ENCODE results near the gene RFPL4A. TPM values are rescaled to one million over a fixed set of nuclear protein-coding genes. Genes with fewer than 3 reads are reported as not detected.

The RFPL4A gene
- total RNA-seq, 2 experiments from 2014 or later = not detected

- TF ChIP-seq CTCF (IDR thresholded peaks at IDR 0.05) = peak; percentile 75
- peak; percentile 78 for DNase-seq
- ChIA-PET POLR2A (interaction anchor here (0.5 kb wide), 1 partner anchor 535 kb away, joined by 3 read pairs; no protein-coding TSS in a partner anchor), CTCF (interaction anchor here (1.2 to 2.3 kb wide), 8 partner anchors 32 to 443 kb away, joined by 3 to 10 read pairs (median 4); no protein-coding TSS in a partner anchor)
- H3K27me3 Mint-ChIP-seq = peaks cover 13% of the 10 kb centered on the region
- intact Hi-C loops (cut with micrococcal nuclease) = no loop called here
- no peak overlapping the region for H3K27ac Mint-ChIP-seq
- peak; percentile 90 for ATAC-seq
- H3K4me1 Mint-ChIP-seq (ENCODE audit: low read depth) = peaks cover 2% of the 10 kb centered on the region
- H3K36me3 Mint-ChIP-seq (ENCODE audit: low read depth) = no peaks in the 10 kb centered on the region
- H3K9me3 Mint-ChIP-seq = no peaks in the 10 kb centered on the region
- no peak overlapping the region for H3K4me3 Mint-ChIP-seq
These were observed 50.6 kb downstream of the RFPL4A start for GRCh38 chr19:55809381-55810058.

GRCh38 chr19:55811340-55811739 lies 52.4 kb downstream of the RFPL4A start:
- CTCF ChIA-PET = no interaction called here
- no peak for TF ChIP-seq CTCF (IDR thresholded peaks at IDR 0.05)
- intact Hi-C loops (cut with micrococcal nuclease) = no loop called here

GRCh38 chr19:55812449-55812848 lies 53.6 kb downstream of the RFPL4A start:
- no peak for TF ChIP-seq CTCF (IDR thresholded peaks at IDR 0.05)
- peaks cover 18% of the 10 kb centered on the region for H3K27me3 Mint-ChIP-seq
- ChIA-PET CTCF (no interaction called here), POLR2A (no interaction called here)
- ATAC-seq (no peak), DNase-seq (no peak)
- intact Hi-C loops (cut with micrococcal nuclease) = no loop called here
- H3K4me3 Mint-ChIP-seq = no peak overlapping the region
- H3K9me3 Mint-ChIP-seq = no peaks in the 10 kb centered on the region
- no peaks in the 10 kb centered on the region for H3K36me3 Mint-ChIP-seq (ENCODE audit: low read depth)
- H3K27ac Mint-ChIP-seq = no peak overlapping the region
- H3K4me1 Mint-ChIP-seq (ENCODE audit: low read depth) = peaks cover 2% of the 10 kb centered on the region

More at GRCh38 chr19:55811340-55811739, 52.4 kb downstream of the RFPL4A start:
- Mint-ChIP-seq H3K4me1 (ENCODE audit: low read depth) (peaks cover 2% of the 10 kb centered on the region), H3K36me3 (ENCODE audit: low read depth) (no peaks in the 10 kb centered on the region), H3K27me3 (peaks cover 15% of the 10 kb centered on the region), H3K9me3 (no peaks in the 10 kb centered on the region), H3K27ac (no peak overlapping the region), H3K4me3 (no peak overlapping the region)
- POLR2A ChIA-PET = no interaction called here
- DNase-seq (no peak), ATAC-seq (no peak)

Other genes with a start within 250 kb of the RFPL4A start
- gene SBK2, start 222.0 kb upstream of the RFPL4A start, total RNA-seq = not detected
- not detected for gene SBK3, start 213.6 kb upstream of the RFPL4A start, total RNA-seq
- gene ZNF579, start 178.2 kb upstream of the RFPL4A start, total RNA-seq = 1 to 10 TPM; 7.2 TPM
- gene FIZ1, start 159.6 kb upstream of the RFPL4A start, total RNA-seq = 10 to 100 TPM; 11.4 to 13.2 TPM
- gene ZNF524, start 158.8 kb upstream of the RFPL4A start, total RNA-seq = 10 to 100 TPM; 11.0 to 12.3 TPM
- gene ZNF865, start 153.4 kb upstream of the RFPL4A start, total RNA-seq = 10 to 100 TPM; 10.6 to 11.7 TPM
- gene ZNF784, start 134.5 kb upstream of the RFPL4A start, total RNA-seq = 1 to 10 TPM; 3.6 to 3.7 TPM
- 10 to 100 TPM; 24.8 to 26.2 TPM for gene ZNF580, start 118.1 kb upstream of the RFPL4A start, total RNA-seq
- gene ZNF581, start 115.4 kb upstream of the RFPL4A start, total RNA-seq = 10 to 100 TPM; 30.4 to 34.5 TPM
- gene CCDC106, start 110.9 kb upstream of the RFPL4A start, total RNA-seq = 10 to 100 TPM in 1 of 2 experiments, 1 to 10 TPM in 1; 8.8 to 11.2 TPM
- 100 to 1,000 TPM; 304 to 306 TPM for gene U2AF2, start 104.1 kb upstream of the RFPL4A start, total RNA-seq
- gene EPN1, start 83.9 kb upstream of the RFPL4A start, total RNA-seq = 10 to 100 TPM; 36.2 to 37.7 TPM
- gene NLRP9, start 20.7 kb upstream of the RFPL4A start, total RNA-seq = not detected
- not detected for gene RFPL4AL1, start 10.0 kb downstream of the RFPL4A start, total RNA-seq
- under 1 TPM in 1 of 2 experiments, not detected in 1; 0.14 TPM for gene NLRP11, start 72.9 kb downstream of the RFPL4A start, total RNA-seq
- not detected for gene NLRP4, start 77.4 kb downstream of the RFPL4A start, total RNA-seq
- gene NLRP13, start 173.2 kb downstream of the RFPL4A start, total RNA-seq = not detected
- not detected for gene NLRP8, start 188.7 kb downstream of the RFPL4A start, total RNA-seq
- not detected for gene NLRP5, start 227.7 kb downstream of the RFPL4A start, total RNA-seq

Data from activated CD8-positive, alpha-beta T cell treated with anti-CD3 and anti-CD28 coated beads for 36 hours (primary cell).